ENCODE results near the gene LAMTOR4.

Gene LAMTOR4

DNA sequence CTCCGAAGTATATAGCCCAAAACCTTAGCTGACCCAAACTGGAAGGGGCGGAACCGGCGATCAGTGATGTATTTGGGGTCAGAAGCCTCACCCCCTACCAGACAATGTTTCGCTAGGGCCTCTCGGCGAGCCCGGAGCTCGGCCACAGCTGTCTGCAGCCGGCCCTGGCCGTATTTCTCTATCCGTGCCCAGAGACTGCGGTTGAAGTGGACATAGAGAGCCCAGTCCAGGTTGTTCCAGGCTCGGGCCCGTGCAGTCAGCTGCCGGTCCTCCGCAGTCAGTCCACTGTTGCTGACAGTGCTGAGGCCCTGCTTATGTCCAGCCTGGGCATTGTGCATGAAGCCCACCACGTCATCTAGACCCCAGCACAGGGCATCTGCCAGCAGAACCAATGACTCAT lies 11.3 kb downstream of the LAMTOR4 start:
- H3K4me3 ChIP-seq (ENCODE audit: low read depth, low read length), result no peak overlapping the region
- TF ChIP-seq, protein P1, sequence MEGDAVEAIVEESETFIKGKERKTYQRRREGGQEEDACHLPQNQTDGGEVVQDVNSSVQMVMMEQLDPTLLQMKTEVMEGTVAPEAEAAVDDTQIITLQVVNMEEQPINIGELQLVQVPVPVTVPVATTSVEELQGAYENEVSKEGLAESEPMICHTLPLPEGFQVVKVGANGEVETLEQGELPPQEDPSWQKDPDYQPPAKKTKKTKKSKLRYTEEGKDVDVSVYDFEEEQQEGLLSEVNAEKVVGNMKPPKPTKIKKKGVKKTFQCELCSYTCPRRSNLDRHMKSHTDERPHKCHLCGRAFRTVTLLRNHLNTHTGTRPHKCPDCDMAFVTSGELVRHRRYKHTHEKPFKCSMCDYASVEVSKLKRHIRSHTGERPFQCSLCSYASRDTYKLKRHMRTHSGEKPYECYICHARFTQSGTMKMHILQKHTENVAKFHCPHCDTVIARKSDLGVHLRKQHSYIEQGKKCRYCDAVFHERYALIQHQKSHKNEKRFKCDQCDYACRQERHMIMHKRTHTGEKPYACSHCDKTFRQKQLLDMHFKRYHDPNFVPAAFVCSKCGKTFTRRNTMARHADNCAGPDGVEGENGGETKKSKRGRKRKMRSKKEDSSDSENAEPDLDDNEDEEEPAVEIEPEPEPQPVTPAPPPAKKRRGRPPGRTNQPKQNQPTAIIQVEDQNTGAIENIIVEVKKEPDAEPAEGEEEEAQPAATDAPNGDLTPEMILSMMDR (conservative IDR thresholded peaks at IDR 0.05; ENCODE audit: low read depth, low read length), result no peak
- DNase-seq (ENCODE audit: low read depth), result no peak

DNA sequence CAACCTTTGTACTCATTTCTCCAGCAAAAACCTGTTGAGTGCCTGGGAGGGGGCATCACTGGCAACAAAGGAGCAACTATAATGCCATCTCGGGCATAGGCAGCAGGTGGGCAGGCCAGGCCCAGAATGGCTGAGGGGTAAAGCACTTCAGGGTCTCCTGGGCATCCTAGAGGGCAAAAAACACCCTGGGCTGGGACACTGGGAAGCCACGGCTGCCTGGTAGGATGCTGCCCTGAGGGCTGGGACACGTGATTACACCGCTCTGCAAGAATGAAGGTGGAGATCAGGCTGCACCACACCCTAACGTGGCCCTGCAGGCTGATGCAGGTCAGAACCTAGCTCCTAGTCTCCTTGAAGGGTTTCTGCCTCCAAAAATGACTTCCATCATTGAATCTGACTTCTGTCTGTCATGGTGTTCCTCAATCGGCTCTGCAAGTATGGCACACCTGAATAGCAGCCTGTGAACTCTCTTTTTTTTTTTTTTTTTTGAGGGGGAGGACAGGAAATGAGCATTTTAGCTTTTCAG lies 14.4 kb downstream of the LAMTOR4 start:
- DNase-seq (ENCODE audit: low read depth), result no peak
- H3K4me3 ChIP-seq (ENCODE audit: low read depth, low read length), result no peak overlapping the region
- TF ChIP-seq, protein P1 (conservative IDR thresholded peaks at IDR 0.05; ENCODE audit: low read depth, low read length), result no peak

DNA sequence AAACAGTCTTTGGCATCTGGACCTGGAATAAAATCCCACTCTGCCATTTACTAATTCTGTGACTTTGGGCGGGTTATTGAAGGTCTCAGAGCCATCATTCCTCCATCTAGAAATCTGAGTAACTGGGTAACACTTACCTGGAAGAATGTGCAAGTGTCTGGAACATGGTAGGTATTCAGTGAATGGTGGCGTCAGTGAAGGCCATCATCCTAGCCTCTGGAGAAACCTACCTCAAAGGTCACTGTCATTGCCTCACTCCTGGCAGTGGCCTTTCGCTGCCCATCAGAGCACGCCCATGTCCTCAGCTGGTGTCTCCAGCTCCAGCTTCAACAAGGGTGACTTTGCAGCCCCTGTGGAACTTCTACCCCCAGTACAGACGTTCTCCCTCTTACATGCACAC lies 15.2 kb downstream of the LAMTOR4 start:
- no peak overlapping the region for H3K4me3 ChIP-seq (ENCODE audit: low read depth, low read length)
- TF ChIP-seq, protein P1 (conservative IDR thresholded peaks at IDR 0.05; ENCODE audit: low read depth, low read length), result no peak
- no peak for DNase-seq (ENCODE audit: low read depth)

DNA sequence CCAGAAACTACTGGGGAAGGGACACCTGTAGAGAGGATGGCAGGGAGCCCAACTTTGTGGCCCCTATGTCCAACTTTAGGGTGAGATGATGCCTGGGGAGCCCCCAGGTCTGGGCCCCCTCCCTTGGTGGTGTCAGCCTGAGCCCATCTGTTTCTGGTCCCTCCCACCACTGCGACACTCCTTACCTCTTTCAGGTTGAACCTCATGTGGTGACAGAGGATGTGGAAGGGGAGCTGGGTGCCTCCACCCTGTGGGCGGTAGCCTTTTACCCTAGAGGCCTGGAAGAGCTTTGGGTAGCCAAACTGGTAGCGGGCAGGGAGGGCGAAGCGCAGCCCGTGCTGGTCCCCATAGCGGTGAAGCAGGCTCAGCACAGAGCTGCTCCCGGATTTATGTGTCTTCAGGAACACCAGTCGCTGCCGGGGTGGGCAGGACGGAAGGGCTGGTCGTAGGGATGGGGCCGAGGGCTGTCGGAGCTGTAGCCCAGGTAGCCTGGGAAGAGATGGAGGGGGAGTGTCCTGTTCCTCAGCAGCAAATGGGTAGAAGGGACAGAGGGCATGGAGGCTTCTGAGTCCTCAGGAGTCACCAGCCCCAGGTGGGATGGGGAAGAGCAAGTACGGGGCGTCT lies 17.7 kb downstream of the LAMTOR4 start:
- H3K4me3 ChIP-seq (ENCODE audit: low read depth, low read length), result no peak overlapping the region
- TF ChIP-seq, protein P1 (conservative IDR thresholded peaks at IDR 0.05; ENCODE audit: low read depth, low read length), result no peak
- no peak for DNase-seq (ENCODE audit: low read depth)

DNA sequence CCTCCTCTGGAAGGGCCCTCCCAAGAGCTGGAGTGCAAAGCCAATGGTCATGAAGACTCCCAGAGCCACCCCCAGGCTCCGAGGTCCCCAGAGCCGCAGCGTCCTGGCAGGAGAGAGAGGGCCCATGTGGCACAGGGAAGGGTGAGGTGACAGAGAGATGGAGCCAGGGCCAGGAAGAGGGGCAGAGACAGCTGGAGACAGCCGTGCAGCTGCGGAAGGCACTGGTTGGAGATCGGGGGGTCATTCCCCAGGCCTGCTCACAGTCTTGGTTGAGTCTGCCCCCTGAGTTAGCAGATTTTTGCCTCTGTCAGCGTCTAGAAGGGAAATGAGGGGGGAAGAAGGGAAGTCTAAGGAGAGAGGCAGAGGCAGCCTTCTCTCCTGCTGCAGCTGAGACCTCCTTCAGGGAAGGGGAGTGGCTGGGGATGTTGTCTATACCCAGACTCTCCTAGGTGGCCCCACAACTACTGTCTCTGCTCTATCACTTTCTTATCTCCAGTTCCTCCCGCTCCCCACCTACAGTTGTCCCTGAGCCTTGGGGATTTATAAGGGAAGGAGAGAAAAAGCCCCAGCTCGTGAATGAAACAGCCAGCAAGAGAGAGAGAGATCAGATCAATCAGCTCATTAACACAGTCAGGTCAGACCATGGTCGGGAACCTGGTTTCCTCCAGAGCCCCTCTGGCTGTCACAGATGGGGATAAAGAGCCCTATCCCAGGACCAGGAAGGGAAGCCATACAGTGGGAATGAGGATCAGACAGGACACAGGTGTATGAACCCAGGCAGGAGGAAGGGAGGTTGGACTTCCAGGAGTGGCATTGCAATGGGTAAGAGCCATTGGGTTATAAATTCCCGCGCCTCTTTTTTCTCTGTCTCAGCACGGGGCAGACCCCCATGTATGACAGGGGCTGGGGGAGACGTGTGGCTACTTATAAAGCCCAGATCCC lies 18.5 kb downstream of the LAMTOR4 start:
- H3K4me3 ChIP-seq (ENCODE audit: low read depth, low read length), result no peak overlapping the region
- DNase-seq (ENCODE audit: low read depth), result no peak
- TF ChIP-seq, protein P1 (conservative IDR thresholded peaks at IDR 0.05; ENCODE audit: low read depth, low read length), result no peak

DNA sequence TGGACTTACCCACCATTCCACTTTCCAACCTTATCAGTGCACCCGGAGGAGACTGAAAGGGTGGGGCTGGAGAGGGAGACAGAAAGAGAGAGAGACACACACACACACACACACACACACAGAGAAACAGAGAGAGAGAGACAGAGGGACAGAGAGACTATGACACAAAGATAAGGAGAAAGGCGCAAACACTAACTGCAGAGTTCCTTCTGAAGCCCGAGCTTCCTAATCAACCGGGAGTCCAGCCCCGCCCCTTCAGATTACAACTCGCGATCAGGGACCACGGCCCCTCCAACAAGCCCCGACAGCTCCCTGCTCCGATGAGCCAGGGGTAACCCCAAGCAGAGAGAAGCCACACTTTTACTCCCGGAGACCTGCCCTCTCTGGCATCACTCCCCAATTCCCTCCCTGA lies 19.2 kb downstream of the LAMTOR4 start:
- TF ChIP-seq, protein P1 (conservative IDR thresholded peaks at IDR 0.05; ENCODE audit: low read depth, low read length), result no peak
- peak overlapping the region; percentile 48 for H3K4me3 ChIP-seq (ENCODE audit: low read depth, low read length)
- no peak for DNase-seq (ENCODE audit: low read depth)

Measured in choroid plexus epithelial cell (primary cell).